ENCODE measurements around the gene IL17REL.

DNA sequence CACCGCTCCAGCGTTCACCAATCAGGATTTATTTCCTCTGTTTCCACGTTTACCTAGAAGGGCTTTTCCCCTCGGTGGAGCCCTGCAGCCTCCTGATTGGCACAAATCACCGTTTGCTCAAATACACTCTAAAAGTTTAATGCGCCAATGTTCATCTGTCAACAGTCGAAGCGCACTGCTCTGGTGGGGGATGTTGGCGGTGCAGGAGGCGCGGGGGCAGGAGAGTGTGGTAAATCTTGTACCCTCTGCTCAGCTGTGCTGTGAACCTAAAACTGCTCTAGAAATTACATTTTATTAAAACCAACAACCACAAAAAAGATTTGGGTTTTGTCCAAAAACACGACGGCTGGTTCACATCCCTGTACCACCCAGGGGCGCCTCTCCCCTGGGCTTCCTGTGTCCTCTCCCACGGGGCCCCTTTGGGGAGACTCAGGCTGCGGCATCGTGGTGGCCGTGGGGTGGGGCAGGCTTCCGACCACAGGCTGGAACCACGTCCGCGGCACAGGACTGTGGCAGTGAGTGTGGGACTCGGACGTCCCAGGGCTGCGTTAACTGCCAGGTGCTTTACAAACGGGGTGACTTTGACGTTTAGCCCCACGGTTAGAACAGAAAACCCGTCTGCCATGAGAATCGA is 32.0 kb upstream of the IL17REL start:
- TF ChIP-seq, protein P1, sequence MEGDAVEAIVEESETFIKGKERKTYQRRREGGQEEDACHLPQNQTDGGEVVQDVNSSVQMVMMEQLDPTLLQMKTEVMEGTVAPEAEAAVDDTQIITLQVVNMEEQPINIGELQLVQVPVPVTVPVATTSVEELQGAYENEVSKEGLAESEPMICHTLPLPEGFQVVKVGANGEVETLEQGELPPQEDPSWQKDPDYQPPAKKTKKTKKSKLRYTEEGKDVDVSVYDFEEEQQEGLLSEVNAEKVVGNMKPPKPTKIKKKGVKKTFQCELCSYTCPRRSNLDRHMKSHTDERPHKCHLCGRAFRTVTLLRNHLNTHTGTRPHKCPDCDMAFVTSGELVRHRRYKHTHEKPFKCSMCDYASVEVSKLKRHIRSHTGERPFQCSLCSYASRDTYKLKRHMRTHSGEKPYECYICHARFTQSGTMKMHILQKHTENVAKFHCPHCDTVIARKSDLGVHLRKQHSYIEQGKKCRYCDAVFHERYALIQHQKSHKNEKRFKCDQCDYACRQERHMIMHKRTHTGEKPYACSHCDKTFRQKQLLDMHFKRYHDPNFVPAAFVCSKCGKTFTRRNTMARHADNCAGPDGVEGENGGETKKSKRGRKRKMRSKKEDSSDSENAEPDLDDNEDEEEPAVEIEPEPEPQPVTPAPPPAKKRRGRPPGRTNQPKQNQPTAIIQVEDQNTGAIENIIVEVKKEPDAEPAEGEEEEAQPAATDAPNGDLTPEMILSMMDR (IDR thresholded peaks at IDR 0.05): no peak
- TF ChIP-seq POLR2A (IDR thresholded peaks at IDR 0.05): no peak
